ENCODE results near the gene MAP3K12.
"Not testable (repeated sequence)": the region's sequence is repeated elsewhere in the genome, so short reads cannot be mapped to it uniquely, and the experiment has no call there.

The MAP3K12 gene

GRCh38 chr12:53492830-53493609 is 6.2 kb downstream of the MAP3K12 start:
- peak; percentile 100 for DNase-seq (ENCODE audit: low spot score)

- DNase-seq (ENCODE audit: low spot score) = no peak
Measured at GRCh38 chr12:53492188-53492587, 7.1 kb downstream of the MAP3K12 start.

GRCh38 chr12:53489242-53489864 is 9.9 kb downstream of the MAP3K12 start:
- no peak for DNase-seq (ENCODE audit: low spot score)

GRCh38 chr12:53486736-53487487 is 12.3 kb downstream of the MAP3K12 start:
- DNase-seq (ENCODE audit: low spot score) = no peak

DNA sequence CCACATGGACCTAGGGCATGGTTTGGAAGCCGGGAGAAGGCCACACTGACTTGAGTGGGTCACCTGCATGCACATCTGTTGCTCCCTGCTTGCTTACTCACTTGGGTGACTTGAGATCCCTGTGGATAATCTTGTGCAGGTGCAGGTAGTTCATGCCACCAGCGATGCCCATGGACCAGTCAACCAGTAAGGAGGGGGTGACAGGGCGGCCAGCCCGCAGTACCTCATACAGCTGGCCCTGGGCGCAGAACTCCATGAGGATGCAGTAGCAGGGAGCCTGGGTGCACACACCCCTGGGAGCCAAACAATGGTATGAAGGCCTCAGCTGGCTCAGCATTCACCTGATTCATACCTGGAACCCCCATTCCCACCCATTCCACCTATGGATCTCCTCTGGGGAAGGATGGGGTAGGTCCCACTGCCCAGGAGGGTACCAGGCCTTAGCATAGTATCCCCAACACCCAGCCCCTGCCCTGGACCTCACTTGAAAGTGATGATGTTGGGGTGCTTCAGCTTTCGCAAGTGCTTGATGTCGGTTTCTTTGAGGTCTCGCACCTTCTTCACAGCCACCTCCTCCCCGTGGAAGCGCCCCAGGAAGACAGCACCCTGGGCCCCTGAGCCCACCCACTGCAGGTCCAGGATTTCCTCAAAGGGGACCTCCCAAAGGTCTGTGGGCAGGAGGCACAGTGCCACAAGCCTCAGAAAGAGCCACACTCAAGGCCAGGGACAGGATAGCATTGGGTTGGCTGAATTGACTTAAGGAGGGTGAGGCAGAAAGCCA is 13.1 kb downstream of the MAP3K12 start:
- DNase-seq (ENCODE audit: low spot score) = no peak

DNA sequence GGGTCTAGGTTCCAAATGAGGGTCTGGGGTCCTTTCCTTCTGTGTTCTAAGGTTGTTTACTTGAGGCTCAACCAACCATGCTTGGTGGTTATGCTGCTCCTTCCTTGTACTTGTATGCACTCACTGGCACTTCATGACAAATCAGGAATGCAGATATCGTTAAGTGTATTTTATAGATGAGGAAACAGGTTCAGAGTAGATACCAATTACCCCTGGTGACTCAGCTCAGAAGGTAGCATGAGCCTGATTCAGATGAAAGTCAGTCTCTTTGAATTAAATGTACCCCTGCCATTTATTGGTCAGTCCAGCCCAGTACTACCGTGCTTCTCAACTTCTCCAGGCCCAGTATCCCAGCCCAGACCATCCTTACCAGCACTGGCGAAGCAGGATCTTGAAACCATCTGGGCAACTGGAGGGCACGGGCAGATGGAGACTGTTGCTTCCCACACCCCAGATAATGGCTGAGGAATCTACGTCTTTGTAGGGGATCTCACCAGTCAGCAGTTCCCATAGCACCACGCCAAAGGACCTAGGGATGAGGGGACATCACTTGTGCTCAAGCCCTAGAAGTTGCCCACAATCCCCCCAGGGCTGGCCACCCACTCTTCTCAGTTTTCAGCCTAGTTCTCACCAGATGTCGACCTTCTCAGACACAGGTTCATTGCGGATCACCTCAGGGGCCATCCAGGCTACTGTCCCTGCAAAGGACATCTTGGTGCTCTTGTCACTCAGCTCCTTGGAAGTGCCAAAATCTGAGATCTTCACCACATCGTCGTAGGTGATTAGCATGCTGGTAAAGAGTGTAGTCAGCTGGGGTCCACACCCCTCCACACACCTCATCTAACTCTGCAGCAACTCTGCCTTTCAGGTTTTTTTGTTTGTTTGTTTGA is 14.3 kb downstream of the MAP3K12 start:
- no peak for DNase-seq (ENCODE audit: low spot score)

- no peak for DNase-seq (ENCODE audit: low spot score)
Measured at GRCh38 chr12:53483979-53484377, 15.3 kb downstream of the MAP3K12 start.

DNA sequence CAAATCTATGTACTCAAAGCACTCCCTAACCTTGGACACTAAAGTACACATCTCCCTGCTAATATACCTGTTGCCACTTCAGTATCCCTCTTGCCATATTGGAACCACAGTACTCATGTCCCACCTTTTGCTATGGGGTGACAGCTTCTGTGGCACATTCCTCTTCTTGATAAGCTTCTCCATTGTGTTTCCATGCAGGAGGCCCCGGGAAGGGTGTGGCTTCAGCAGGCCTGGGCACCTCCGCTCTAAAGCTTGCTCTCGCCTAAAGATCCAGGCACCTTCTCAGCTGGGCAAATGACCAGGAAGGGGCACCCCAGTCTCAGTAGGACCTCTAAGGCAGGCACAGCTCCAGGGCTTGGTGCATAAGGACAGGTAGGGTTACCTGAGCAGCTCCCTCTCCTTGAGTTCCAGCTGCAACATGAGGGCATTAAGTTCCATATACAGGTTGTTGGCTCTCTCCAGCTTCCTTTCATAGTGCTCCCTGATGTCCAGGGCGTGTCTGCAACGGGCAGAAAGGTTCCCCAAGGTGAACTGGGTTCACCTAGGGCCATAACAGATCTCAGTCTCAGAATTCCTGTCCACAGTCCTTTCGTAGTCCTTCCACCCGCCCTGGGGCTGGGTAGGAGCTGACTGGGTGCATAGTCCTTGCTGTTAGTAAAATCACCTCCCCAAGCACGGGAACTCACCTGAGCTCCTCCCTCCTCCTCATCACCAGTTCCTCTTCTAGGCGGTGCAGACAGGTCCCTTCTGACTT is 15.9 kb downstream of the MAP3K12 start:
- no peak for DNase-seq (ENCODE audit: low spot score)

- no peak for DNase-seq (ENCODE audit: low spot score)
Measured at GRCh38 chr12:53482626-53483168, 16.6 kb downstream of the MAP3K12 start.

DNA sequence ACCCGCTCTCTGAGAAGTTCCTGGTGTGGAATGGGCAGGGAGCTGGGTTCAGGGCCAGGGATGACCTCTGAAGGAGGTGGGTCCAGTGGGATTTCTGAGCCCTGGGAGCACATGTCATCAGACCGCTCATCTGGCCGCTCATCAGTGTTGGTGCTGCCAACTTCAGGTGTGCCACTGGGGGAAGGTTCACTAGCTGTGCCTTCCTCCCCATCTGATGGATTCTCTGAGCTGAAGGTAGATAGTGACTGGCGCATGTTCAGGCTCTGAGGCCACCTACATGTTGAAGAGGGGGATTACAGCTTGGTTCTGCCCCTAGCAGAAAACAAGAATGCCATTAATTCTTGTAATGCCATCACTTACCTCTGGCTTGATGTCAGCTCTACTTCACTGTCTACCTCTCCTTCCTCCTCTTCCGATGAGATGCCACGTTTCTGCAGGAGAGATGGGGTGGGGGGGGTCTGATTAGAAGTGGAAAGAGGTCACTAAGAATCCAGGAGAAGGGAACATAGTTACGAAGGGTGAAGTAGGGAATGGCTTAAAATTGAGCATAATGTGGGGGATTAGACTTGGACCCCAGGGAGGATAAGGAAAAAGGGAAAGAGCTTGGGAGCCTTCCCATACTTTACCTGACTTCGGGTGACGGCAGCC is 17.2 kb downstream of the MAP3K12 start:
- no peak for DNase-seq (ENCODE audit: low spot score)

GRCh38 chr12:53481458-53481857 is 17.8 kb downstream of the MAP3K12 start:
- not testable (repeated sequence) for DNase-seq (ENCODE audit: low spot score)

- no peak for DNase-seq (ENCODE audit: low spot score)
Measured at GRCh38 chr12:53480491-53481442, 18.5 kb downstream of the MAP3K12 start.

DNA sequence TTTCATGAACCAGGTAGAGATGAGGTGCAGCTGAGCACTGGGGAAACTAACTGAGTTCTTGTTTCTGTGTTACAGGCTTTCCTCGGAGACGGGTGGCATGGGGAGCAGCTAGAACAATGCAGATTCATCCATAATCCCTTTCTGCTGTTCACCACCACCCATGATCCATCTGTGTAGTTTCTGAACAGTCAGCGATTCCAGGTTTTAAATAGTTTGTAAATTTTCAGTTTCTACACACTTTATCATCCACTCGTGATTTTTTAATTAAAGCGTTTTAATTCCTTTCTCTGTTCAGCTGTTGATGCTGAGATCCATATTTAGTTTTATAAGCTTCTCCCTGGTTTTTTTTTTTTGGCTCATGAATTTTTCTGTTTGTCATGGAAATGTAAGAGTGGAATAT is 19.9 kb downstream of the MAP3K12 start:
- no peak for DNase-seq (ENCODE audit: low spot score)

DNA sequence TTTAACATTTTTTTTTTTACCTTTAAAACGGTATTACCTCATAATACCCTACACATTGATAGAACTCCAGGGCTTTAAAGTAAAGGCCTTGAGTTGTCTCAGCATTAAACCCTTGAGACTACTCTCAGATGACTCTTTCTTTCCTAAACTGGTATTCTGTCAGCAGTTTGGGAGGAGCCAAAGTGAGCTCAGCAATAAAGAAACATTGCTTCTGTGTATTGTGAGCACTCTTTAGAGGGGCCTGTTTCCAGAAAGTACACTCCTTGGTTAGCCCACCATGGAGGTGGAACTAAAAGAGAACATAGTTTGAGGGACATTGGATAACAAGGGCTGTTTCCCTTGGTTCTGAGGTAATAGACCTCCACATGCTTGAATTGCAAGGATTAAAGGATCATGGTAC is 20.4 kb downstream of the MAP3K12 start:
- DNase-seq (ENCODE audit: low spot score) = no peak

DNA sequence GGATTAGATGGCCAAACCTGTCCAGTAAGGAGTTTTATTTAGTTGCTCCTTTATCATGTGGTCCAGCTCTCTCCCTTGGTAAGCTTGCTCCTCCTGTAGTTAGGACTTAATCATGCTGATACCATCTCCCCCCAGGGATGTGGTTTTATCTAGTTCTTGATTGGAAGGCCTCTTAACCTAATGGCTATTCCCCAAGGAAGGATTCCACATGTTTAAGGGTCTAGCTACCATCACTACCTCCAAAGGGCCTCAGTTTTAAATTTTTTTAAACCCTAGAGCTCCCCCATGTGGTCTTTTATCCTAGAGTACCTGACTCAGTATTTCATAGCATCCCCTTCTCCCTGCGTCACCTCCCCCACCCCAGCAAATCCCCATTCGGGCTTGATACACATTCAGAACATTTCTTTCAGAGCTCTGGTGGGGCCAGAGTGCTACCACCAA is 22.5 kb downstream of the MAP3K12 start:
- no peak for DNase-seq (ENCODE audit: low spot score)

DNA sequence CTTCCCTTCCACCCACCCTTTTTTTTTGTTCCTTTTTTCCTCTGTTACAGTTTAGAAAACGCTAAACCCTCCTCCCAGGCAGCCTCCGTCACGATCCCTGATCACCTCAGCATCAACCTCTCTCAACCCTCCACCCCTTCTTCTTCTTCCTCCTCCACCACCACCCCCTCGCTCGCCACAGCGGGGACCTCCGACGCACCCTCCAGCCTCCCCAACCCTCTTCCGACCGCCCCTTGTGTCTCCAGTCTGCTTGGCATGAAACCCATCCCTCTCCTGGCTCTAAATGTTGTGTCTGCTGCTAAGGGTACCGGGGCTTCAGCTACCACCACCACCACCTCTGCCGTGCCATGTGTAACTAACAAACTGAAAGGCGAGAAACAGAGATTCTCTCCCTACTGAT is 24.4 kb downstream of the MAP3K12 start:
- DNase-seq (ENCODE audit: low spot score) = no peak

- DNase-seq (ENCODE audit: low spot score) = no peak
Measured at GRCh38 chr12:53474077-53474476, 25.2 kb downstream of the MAP3K12 start.

DNA sequence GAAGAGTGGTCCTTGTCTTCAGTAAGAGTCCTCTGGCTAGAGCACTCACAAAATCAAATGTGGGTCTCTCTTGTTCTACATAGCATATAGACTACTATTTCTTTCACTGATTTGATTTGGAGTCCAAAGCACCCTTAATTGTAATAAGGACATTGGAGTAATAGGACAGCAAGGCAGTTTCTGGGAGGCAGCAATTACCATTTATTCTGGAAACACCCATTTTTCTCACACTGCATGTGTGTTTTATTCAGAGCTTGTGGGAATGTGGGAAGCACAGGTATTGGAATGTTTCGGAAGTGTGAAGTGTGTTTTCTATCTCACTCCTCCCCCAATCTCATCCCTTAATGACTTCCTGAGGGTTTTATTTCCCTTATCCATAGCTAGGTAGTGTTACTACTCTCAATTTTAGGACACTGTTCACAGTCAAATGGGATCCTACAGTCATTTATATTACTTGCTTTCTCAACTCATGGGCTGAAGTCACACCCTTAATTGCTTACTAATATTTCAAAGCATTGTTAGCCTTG is 27.1 kb downstream of the MAP3K12 start:
- DNase-seq (ENCODE audit: low spot score) = no peak
